Activated naive CD4-positive, alpha-beta T cell treated with anti-CD3 and anti-CD28 coated beads, Interleukin-2, amount 50 U/mL, for 16 hours (primary cell): ENCODE data around the gene TBL1X.

ENCODE experiments used
- DNase-seq: peaks from one replicate; pipeline ENCODE4 v3.0.0-alpha.2; 2020

TBL1X gene

GRCh38 chrX:9638871-9639270 lies 174.0 kb downstream of the TBL1X start:
- DNase-seq, result no peak

GRCh38 chrX:9642270-9642995 lies 177.6 kb downstream of the TBL1X start:
- no peak for DNase-seq

DNA sequence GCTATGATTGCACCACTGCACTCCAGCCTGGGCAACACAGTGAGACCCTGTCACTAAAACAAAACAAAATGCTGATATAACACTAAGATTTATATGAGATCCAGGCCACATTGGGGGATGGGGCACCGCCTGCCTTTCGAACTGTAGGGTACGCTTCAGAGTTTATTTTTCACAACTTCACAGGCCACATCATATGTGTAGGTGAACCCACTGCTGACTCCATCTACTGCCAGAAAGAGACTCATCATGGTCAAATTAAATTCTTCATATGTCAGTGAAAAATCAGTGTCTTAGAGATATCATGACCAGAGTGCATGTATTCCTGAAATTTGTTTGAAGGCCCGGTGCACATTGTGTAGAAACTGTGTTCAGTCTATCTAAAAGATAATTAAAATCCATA lies 178.9 kb downstream of the TBL1X start:
- no peak for DNase-seq

- DNase-seq, result no peak
Measured at GRCh38 chrX:9644335-9644734, 179.5 kb downstream of the TBL1X start.

GRCh38 chrX:9646471-9647224 lies 181.8 kb downstream of the TBL1X start:
- DNase-seq, result no peak

GRCh38 chrX:9647431-9647830 lies 182.6 kb downstream of the TBL1X start:
- no peak for DNase-seq

DNA sequence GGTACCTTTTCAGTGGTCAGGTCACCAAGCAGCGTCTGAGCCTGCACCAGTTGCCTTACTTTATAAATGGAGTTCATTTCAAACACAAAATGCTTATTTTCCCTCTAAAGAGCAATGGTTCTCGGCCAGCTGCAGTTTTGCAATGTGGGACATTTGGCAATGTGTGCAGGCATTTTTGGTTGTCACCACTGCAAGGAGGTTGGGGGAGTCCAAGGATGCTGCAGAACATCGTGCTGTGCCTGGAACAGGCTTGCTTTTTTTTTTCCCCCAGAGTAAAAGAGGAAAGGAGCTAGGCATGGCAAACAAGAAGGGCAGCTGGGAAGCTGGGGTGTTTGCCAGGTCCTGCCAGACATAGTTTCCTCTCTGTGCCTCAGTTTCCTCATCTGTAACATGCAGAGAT lies 185.2 kb downstream of the TBL1X start:
- no peak for DNase-seq

GRCh38 chrX:9651737-9652136 lies 186.9 kb downstream of the TBL1X start:
- DNase-seq, result no peak

DNA sequence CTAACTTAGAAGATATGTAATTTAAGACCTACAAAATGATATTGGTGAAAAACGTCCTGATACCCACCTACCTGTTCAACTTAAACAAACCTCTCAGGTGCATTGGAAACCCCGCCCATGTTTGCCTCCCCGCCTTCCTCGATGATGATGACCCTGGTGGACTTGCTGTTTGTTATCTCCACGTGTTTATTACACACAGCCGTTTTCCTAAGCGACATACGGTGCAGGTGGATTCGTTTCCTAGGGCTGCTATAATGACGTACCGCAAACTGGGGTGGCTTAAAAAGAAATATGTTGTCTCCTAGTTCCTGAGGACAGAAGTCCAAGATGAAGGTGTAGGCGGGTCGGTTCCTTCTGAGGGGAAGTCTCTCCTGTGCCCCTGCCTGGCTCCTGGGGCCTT lies 190.1 kb downstream of the TBL1X start:
- DNase-seq, result no peak

DNA sequence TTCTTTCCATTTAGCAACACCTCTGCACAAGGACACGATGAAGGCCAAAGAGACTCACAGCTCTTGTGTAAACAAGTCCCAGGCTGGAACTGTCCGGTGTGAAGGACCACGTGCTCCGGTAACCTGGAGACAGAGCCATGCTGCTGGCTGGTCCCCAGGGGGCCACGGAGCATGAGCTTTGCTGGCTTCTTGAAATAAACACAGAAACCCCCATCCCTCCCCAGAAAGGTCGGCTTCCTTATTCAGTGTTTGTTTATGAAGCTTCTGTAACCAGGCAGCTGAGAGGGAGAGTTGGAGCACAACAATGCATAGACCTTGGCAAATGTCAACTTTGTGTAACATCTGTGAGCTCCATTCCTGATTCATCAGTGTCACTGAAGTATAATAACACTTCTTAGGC lies 191.4 kb downstream of the TBL1X start:
- no peak for DNase-seq

DNA sequence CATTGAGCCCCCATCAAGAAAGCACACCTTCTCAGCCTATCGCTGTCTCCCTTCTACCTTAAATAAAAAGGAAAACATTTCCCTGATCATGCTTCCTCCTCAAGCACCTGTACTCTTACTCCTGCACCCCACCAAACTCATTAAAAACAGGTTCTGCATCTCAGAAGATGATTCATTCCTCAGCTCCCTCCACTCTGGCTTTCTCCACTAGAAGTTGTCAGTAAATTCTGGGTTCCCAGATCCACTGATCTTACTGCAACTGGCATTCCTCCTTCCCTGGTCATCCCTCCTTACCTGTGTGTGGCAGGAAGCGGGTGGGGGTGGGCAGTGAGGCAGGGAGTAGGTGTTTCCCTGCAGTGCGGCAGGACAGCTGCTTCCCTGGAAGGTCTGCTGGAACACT lies 192.0 kb downstream of the TBL1X start:
- DNase-seq, result no peak

GRCh38 chrX:9657590-9658256 lies 192.9 kb downstream of the TBL1X start:
- no peak for DNase-seq

DNA sequence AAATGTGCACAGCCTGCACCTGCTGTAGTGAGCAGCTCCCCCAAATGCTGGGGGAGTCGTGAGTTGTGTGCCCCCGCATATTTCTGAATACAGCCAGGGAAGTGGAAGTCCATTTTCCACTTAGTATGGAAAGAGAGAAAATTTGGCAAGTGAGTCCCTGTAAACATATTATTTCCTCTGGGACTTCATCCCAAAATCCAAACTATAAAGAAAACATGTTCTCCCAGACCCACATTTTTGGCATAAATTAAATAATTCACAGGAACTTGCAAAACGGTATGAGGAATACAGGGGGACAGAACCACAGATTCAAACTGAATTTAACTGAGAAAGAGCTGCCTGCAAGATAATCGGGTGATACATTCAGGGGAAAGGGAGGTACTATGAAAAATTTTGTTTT lies 193.6 kb downstream of the TBL1X start:
- DNase-seq, result no peak

GRCh38 chrX:9659571-9660195 lies 194.8 kb downstream of the TBL1X start:
- DNase-seq, result no peak

GRCh38 chrX:9662148-9662547 lies 197.3 kb downstream of the TBL1X start:
- DNase-seq, result no peak

DNA sequence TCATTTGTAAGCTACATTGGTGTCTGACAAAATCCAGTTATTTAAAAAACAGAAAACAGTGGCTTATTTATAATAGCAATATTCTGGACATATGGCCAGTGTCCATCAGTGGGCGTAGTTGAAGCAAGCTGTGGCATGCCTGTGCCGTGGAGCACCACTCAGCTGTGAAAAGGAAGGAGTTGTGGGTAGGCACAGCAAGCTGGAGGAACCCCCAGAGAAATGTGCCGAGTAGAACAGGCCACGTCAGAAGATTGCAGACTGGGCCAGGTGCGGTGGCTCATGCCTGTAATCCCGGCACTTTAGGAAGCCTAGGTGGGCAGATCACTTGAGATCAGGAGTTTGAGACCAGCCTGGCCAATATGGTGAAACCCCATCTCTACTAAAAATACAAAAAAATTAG lies 198.4 kb downstream of the TBL1X start:
- no peak for DNase-seq

DNA sequence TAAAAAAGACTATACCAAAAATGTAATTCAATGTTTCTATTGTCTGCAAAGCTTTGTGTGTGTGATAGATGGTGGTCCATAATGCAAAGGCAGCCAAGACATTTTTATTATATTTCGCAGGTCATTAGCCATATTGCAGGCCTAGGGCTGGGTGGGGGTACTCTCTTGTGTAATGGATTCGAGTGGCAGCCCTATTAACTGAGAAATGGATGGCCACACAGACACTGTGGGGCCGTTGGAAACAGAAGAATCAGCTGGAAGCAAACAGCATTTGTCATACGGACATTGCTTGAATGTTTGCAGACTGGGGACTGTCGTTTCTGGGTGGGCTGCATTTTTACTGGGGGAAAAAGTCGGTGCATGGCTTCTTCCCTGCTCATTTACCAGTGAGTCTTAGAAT lies 199.4 kb downstream of the TBL1X start:
- DNase-seq, result no peak

DNA sequence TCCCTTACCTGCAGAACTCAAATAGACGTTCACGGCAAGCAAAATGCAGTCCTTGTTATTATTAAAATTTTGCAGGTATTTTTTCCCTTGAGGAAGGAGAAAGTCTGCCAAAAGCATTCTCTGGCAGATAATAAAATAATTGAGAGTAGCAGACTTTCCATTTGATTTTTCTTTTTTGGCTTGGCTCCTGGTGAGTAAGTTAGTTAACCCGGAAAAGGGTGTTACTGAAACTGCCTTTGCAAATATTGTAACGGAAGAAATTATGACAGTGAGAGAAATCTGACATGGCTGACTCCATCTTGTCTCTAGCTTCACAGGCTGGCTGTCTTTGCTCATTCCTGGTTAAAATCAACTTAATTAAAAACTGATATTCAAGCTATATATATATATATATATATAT lies 200.3 kb downstream of the TBL1X start:
- DNase-seq, result no peak

GRCh38 chrX:9668537-9668936 lies 203.7 kb downstream of the TBL1X start:
- DNase-seq, result no peak

DNA sequence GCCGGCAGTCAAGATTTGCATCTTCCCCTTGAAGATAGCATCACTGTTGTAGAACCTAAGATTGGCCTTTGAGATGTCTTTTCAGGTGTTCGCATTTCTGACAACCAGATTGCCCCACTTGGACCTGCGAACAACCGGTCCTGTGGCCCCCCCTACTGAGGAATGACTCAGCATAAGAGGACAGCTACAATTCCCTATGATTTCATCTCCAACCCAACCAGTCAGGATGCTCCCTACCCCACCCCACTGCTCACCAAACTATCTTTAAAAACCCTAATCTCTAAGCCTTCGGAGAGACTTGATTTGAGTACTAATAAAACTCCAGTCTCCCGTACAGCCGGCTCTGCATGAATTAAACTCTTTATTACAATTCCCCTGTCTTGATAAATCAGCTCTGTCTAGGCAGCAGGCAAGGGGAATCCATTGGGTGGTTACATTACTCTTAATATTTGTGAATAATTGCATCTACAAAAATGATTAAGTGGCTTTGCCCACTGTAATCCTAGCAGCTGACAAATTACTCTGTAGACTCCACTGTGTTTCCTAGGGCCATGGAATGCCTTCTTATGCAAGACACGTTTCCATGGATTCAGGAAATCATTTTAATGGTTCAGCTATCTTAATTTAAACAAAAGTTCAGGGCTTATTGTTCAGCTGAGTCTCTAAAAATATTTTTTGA lies 205.4 kb downstream of the TBL1X start:
- no peak for DNase-seq

DNA sequence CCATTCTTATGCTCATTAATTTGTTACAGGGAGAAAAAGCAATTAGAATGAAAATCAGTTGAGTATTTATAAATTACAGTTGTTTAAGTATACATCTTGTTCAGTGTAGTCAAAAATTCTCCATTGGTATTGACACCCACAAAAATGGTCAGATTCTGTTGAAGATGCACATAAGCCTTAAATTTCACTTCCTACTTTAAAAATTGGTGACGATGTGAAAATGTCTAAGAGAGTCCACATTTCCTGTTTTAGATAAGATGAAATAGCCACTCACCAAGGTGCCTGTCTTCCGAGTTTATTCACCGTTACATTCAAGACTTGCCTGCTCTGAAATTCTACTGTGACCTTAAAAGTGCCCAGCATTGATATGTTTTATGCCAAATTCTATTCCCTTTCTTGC lies 207.1 kb downstream of the TBL1X start:
- no peak for DNase-seq

DNA sequence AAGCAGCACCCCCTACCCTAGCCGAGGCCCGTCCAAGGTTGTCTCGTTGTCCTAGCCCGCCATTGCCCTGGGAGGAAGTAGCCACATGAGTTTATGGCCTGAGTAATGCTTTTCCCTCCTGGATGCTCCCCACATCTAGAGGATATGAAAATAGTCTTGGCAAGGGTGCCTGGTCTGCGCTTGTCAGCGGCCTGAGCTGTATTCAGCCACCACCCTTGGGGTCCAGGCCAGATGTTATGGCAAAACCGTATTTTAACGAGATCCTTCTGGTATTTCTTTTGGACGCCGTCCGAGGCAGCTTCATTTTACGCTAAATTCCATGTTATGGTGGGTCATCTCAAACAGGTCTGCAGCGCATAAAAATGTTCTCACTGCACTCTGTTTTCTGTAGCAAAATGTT lies 211.4 kb downstream of the TBL1X start:
- DNase-seq, result no peak

DNA sequence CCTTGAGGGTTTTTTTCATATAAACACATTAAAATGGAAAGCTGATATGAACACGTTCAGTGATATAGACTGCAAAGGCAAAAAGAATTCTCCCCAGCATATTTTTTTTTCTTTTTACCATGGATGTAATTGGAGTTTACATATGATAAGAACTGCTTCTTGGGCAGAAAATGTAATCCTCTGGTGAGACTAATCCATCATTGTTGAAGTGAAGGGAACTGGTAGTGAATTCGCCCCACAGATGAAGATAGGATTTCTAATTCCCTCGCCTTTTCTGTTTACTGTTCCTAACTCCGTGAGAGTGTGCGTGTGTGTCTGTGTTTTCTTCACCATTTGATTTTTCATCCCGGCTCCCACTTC lies 211.9 kb downstream of the TBL1X start:
- DNase-seq, result no peak
